Transverse colon (tissue), 3 donors: ENCODE measurements around the gene DDX54.

Source experiments
- CTCF ChIP-seq, 5 experiments: fragments of 200-600 bp in 3 of 5; fragments of 450-650 bp in 2 of 5; sonication (generic) in 3 of 5; IDR thresholded peaks; 1 replicate in 2 of 5; 2 replicates in 3 of 5; pipeline ENCODE4 v1.5.1; 2016 to 2017; ENCODE audit warnings: antibody characterized with exemption in 5 of 5, inconsistent platforms in 3 of 5, mild to moderate bottlenecking in 2 of 5, moderate library complexity in 1 of 5
- POLR2A ChIP-seq: fragments of 450-650 bp; IDR thresholded peaks from one replicate; pipeline ENCODE4 v1.6.1; 2016; ENCODE audit warnings: antibody characterized with exemption, mild to moderate bottlenecking, moderate library complexity

GRCh38 chr12:113169697-113170096 is 15.6 kb downstream of the DDX54 start:
- TF ChIP-seq CTCF (IDR thresholded peaks at IDR 0.05) (no peak), POLR2A (no peak)
